LNCaP clone FGC (cell line): ENCODE data around the gene TSPAN14.

Source experiments
- DNase-seq: peaks from one replicate; pipeline ENCODE4 v3.0.0-alpha.2; 2011; ENCODE audit warnings: low read depth
- H3K4me3 ChIP-seq: 2 replicates; pipeline ENCODE4 v1.5.1; 2011; ENCODE audit warnings: mild to moderate bottlenecking, low read depth, low read length, control low read depth
- TF ChIP-seq, protein P1 (sequence below): IDR thresholded peaks from 2 replicates; pipeline ENCODE4 v1.5.1; 2012; ENCODE audit warnings: mild to moderate bottlenecking; ENCODE audit not compliant: control insufficient read depth, insufficient read depth; ENCODE audit errors: extremely low read depth

The TSPAN14 gene

DNA sequence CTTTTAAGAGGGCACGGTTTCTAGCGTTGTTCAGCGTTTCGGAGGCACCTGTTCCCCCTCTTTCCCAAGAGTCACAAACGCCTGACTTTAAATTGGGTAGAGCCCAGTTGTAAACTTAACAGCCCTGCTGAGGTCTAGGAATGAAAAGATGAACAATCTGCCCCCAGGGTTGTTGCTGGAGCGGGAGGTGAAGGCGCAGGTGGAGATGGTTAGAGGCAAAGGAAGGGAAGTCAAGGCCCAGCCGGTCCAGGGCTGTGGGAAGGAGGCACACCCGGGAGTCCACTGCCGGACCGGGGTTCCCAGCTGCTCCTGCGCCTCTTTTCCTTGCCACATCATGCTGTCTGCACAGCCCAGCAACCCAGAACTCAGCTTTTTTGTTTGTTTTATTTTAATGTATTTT is 45.0 kb upstream of the TSPAN14 start:
- TF ChIP-seq, protein P1, sequence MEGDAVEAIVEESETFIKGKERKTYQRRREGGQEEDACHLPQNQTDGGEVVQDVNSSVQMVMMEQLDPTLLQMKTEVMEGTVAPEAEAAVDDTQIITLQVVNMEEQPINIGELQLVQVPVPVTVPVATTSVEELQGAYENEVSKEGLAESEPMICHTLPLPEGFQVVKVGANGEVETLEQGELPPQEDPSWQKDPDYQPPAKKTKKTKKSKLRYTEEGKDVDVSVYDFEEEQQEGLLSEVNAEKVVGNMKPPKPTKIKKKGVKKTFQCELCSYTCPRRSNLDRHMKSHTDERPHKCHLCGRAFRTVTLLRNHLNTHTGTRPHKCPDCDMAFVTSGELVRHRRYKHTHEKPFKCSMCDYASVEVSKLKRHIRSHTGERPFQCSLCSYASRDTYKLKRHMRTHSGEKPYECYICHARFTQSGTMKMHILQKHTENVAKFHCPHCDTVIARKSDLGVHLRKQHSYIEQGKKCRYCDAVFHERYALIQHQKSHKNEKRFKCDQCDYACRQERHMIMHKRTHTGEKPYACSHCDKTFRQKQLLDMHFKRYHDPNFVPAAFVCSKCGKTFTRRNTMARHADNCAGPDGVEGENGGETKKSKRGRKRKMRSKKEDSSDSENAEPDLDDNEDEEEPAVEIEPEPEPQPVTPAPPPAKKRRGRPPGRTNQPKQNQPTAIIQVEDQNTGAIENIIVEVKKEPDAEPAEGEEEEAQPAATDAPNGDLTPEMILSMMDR: no peak
- H3K4me3 ChIP-seq: peak overlapping the region; percentile 43
- no peak for DNase-seq

DNA sequence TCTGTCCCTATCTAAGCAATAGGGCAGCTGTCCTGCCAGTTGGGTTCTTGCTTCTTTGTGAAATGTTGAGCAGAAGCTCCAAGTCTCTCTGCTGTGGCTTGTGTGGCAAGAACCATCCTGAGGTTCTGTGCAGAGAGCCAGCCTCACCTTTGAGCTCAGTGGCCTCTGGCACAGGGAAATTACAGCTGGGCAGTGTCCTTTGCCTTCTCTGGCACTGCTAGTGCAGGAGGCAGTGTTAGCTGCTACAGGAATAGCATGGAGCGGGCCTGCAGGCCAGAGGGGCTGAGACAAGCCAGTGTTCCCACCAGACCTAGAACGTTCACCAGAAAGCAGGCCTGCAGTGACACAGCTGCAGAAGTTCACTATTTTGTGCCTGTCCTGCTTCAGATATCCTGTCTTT is 44.0 kb upstream of the TSPAN14 start:
- H3K4me3 ChIP-seq: no peak overlapping the region
- TF ChIP-seq, protein P1: no peak
- no peak for DNase-seq

DNA sequence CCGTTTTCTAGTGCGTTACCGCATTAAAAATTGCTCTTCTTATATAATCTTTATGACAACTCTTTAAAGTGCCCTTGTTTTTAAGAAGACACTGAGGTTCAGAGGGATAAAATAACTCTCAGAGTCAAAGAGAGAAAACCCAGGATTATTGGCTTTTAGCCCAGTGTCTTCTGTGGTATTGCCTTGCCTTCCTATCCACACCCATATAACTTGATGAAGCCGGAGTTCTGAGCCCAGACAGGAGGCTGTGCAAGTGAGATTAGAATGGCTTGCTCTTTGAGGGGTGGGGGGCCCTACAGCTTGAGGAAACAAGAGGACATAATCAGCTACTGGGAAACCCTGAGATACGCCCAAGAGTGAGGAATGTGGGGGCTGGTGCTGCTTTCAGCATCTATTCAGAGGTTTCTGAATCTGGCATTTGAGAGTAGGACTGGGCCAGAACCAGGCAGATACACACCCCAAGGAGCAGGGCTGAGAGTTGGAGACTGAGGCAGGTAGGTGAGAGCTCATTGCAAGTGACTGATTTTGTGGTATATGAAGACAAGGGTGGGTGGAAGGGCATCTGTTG is 43.4 kb upstream of the TSPAN14 start:
- H3K4me3 ChIP-seq: no peak overlapping the region
- DNase-seq: no peak
- TF ChIP-seq, protein P1: no peak

DNA sequence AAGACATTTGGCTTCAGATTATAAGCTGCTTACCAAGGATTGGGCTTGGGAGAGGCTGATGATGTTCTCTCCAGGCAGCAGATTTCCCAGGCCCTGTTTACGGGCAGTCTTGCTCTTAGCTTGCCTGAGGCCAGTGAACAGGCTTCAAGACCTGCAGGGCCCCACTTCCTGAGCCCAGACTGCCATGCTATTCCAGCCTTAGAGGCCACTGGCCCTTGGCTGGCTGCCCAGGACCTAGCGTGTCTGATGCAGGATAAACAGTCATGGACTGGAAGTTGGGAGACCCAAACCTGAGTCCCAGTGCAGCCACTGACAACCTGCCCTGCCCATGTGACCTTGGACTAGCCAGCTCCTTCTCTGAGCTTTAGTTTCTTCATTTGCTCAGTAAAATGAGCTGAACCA is 42.8 kb upstream of the TSPAN14 start:
- no peak for DNase-seq
- TF ChIP-seq, protein P1: no peak
- H3K4me3 ChIP-seq: no peak overlapping the region

DNA sequence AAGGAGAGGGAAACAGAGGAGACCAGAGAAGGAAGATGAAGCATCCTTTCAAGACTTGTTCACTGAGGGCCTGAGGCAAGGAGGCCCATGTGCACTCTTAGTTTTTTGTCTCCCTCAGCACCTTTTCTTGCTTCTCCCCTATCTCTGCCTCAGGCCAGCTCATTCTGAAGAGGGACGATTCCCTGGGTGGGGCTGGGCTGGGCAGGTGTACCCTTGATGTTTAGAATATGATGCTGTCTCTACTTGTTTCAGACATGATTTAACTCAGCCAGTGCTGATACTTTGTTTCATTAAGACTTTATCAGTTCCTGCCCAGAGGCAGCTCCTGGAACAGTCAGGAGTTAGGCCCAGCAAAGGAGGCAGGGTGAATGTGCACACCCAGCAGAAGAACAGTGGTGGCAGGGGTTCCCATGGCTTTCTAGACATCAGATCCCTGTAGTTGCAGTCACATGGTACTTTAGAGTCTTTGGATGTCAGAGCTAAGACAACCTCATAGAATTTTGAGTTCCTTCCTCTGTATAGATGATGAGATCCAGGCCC is 42.4 kb upstream of the TSPAN14 start:
- TF ChIP-seq, protein P1: no peak
- no peak overlapping the region for H3K4me3 ChIP-seq
- no peak for DNase-seq

DNA sequence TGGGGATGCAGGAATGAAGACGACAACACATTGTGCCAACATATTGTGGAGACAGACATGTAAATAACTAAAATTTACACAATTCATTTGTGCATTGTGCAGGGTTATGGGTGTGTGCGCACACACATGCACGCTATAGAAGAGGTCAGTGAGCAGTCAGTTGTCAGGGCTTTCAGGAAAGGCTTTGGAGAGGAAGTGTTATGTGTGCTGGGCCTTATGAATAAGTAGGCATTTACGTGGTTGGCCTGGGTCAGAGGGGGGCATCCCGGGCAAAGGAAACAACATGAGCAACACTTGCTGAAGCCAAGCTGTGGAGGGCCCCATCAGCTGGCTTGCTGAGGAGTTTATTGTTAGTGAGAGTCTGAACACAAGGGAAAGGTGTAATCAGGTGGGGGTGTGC is 41.6 kb upstream of the TSPAN14 start:
- no peak overlapping the region for H3K4me3 ChIP-seq
- TF ChIP-seq, protein P1: no peak
- DNase-seq: no peak
